Fibroblast of villous mesenchyme (primary cell): Measurements from ENCODE around the gene BANF1. TPM values are rescaled to one million over a fixed set of nuclear protein-coding genes. Genes with fewer than 3 reads are reported as not detected.
"Not testable (repeated sequence)": the region's sequence is repeated elsewhere in the genome, so short reads cannot be mapped to it uniquely, and the experiment has no call there.

Experiments used
- DNase-seq: peaks from one replicate; pipeline ENCODE4 v3.0.0-alpha.2; 2010; ENCODE audit warnings: low read depth
- H3K4me3 ChIP-seq: 2 replicates; pipeline ENCODE4 v1.5.1; 2011; ENCODE audit warnings: low read depth, mild to moderate bottlenecking, low read length
- total RNA-seq: library from RNA; depleted of rRNA; stranded (reverse); fragments of >200 nt; gene quantifications from 2 replicates; pipeline ENCODE4 v1.2.3, GENCODE V29; 2012
- TF ChIP-seq, protein P1 (sequence below): IDR thresholded peaks from 2 replicates; pipeline ENCODE4 v1.5.1; 2012; ENCODE audit warnings: low read depth, mild to moderate bottlenecking, low read length; ENCODE audit not compliant: insufficient read depth

BANF1 gene
- total RNA-seq, 1 donor = 19.9 TPM

DNA sequence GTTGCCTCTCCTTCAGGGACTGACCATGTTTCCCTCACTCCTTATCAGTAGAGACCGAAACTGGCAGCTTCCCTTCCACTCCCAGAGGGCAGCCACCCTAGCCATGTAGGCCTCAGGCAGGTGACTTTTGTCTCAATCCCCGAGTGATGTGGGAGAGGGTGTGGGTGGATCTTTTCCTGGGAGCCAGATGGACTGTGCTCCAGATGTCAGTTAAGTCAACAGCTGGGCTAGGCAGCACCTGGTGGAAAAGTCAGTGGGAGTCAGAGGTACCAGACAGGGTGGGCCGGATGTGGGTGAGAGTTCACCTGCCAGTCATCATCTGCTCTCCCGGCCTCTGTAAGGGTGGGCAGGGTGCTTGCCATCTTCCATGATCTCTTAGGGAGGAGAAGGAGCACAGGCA lies 1.9 kb downstream of the BANF1 start:
- TF ChIP-seq, protein P1, sequence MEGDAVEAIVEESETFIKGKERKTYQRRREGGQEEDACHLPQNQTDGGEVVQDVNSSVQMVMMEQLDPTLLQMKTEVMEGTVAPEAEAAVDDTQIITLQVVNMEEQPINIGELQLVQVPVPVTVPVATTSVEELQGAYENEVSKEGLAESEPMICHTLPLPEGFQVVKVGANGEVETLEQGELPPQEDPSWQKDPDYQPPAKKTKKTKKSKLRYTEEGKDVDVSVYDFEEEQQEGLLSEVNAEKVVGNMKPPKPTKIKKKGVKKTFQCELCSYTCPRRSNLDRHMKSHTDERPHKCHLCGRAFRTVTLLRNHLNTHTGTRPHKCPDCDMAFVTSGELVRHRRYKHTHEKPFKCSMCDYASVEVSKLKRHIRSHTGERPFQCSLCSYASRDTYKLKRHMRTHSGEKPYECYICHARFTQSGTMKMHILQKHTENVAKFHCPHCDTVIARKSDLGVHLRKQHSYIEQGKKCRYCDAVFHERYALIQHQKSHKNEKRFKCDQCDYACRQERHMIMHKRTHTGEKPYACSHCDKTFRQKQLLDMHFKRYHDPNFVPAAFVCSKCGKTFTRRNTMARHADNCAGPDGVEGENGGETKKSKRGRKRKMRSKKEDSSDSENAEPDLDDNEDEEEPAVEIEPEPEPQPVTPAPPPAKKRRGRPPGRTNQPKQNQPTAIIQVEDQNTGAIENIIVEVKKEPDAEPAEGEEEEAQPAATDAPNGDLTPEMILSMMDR = no peak
- no peak overlapping the region for H3K4me3 ChIP-seq
- DNase-seq = no peak

DNA sequence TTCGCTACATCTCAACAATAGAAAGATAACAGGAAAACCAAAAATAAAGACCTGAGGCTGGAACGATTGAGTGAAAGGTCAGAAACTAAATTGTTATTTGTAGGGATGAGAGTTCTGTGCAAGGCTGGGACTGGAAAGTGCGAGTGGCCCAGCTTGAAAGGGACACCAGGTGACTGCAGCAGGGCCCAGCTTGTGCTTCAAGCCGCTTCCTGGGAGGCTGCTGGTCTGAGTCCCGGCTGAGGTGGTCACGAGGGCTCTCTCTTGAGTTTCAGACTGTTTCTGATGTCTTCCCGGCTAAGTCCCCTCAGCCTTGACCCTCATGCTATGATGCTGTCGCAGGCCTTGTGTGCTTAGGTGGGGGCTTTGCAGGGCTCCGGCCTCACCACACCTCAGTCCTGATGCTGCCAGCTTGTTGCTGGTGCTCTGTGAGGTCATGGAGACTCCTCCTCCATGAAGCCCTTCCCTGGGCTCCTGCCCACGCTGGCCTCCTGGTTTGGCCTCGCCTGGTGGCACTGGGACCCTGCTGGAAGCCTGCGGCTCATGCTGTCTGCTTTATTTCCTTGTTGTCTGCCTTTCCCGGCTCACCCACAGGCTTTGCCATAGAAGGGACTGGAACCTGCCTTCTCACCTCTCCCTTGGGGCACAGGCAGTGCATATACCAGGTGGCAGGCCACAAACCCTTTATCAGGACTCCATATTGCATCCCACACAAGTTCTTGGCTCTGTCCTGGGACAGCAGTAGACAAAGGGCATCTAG lies 4.0 kb downstream of the BANF1 start:
- DNase-seq = no peak
- H3K4me3 ChIP-seq = no peak overlapping the region
- TF ChIP-seq, protein P1 = no peak

- no peak overlapping the region for H3K4me3 ChIP-seq
- TF ChIP-seq, protein P1 = no peak
- DNase-seq = no peak
Measured at GRCh38 chr11:66006891-66007176, 4.5 kb downstream of the BANF1 start.

GRCh38 chr11:66007201-66007634 lies 4.9 kb downstream of the BANF1 start:
- H3K4me3 ChIP-seq = no peak overlapping the region
- DNase-seq = peak; percentile 11
- TF ChIP-seq, protein P1 = no peak

GRCh38 chr11:66008095-66008467 lies 5.8 kb downstream of the BANF1 start:
- H3K4me3 ChIP-seq = no peak overlapping the region
- no peak for DNase-seq
- TF ChIP-seq, protein P1 = no peak

GRCh38 chr11:66008468-66009101 lies 6.3 kb downstream of the BANF1 start:
- TF ChIP-seq, protein P1 = no peak

DNA sequence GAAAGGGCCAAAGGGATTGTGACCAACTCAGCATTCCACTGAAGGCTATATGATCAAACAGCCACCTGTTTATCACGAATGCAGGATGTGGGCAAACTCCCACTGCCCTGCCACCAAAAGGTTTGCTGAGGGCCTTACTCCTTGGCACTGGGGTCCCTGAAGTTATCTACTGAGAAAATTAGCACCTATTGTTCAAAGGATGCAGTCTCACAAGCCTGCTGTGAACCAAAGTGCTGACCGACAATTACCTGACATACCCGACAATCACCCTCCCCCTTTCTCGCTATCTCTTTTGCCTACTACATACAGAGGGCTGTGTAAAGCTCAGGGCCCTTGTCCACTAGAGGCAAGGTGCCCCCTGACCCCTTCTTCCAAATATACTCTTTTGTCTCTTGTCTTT lies 7.7 kb downstream of the BANF1 start:
- H3K4me3 ChIP-seq, DNase-seq: not testable (repeated sequence)

More at GRCh38 chr11:66008468-66009101, 6.3 kb downstream of the BANF1 start:
- DNase-seq = no peak
- no peak overlapping the region for H3K4me3 ChIP-seq
